Measurements from ENCODE around the gene SPOCK3. TPM values are rescaled to one million over a fixed set of nuclear protein-coding genes. Genes with fewer than 3 reads are reported as not detected.
"Not testable (repeated sequence)": the region's sequence is repeated elsewhere in the genome, so short reads cannot be mapped to it uniquely, and the experiment has no call there.

The SPOCK3 gene
- total and polyA plus RNA-seq, 3 donors from 2014 or later, result 0.16 to 1.5 (median 0.68) TPM

DNA sequence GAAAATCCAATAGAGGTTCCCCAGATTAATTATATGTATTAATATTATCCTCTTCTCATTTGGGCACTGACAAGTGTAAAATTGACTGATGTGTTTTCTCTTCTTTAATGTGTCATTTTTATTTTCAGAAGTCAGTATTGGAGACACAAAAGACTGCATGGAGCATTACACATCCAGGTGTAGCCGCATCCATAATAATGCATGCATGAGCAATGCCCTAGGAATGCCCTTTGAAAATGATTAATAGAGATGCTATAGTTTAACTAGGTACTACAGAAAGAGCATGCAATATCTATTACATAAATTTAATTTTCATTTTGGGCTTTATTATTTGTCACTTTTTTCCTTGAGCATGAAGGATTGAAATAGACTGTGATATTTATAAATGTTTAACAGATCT, 509.9 kb downstream of the SPOCK3 start:
- no peak overlapping the region for H3K4me3 ChIP-seq
- H3K4me1 ChIP-seq, result no peaks in the 10 kb centered on the region
- TF ChIP-seq POLR2A (IDR thresholded peaks at IDR 0.05), result no peak
- TF ChIP-seq, protein P1, sequence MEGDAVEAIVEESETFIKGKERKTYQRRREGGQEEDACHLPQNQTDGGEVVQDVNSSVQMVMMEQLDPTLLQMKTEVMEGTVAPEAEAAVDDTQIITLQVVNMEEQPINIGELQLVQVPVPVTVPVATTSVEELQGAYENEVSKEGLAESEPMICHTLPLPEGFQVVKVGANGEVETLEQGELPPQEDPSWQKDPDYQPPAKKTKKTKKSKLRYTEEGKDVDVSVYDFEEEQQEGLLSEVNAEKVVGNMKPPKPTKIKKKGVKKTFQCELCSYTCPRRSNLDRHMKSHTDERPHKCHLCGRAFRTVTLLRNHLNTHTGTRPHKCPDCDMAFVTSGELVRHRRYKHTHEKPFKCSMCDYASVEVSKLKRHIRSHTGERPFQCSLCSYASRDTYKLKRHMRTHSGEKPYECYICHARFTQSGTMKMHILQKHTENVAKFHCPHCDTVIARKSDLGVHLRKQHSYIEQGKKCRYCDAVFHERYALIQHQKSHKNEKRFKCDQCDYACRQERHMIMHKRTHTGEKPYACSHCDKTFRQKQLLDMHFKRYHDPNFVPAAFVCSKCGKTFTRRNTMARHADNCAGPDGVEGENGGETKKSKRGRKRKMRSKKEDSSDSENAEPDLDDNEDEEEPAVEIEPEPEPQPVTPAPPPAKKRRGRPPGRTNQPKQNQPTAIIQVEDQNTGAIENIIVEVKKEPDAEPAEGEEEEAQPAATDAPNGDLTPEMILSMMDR (IDR thresholded peaks at IDR 0.05), result no peak
- intact Hi-C loops (cut with DNase I; ENCODE audit: low total_unique reads), result no loop called here
- H3K36me3 ChIP-seq (ENCODE audit: low read depth, missing control alignments), result no peaks in the 10 kb centered on the region
- no peaks in the 10 kb centered on the region for H3K27me3 ChIP-seq
- DNase-seq, result no peak
- H3K27ac ChIP-seq, result no peak overlapping the region
- WGBS, 2 donors, result 100% methylated on average over 1 of the region's 1 CpG
- no peaks in the 10 kb centered on the region for H3K9me3 ChIP-seq

DNA sequence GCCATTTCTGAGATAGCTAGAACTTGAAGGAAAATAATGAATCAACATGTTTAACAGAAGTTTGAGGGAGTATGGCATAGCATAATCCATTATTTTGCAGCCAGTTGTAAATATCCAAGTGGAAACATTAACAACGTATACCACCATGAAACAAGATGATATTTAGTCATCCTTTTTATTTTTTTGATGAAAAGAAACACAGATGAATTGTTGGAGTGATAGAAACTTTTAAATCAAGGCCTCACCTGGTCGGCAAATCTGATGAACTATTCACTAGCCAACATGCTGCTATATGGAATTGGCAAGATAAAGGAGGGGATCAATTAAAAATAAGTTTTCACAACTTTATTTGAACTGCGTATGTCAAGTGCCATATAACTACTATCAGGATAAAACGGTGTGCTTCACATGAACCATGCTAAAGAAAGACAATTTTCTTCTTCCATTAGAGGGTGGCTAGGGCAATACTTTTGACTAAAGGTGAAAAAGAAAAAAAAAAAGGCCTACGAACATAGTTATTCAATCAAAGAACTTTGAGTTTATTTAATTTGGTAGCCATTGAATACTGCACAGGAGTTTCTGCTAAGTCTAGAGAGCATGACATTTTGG, 510.7 kb downstream of the SPOCK3 start:
- no peak overlapping the region for H3K27ac ChIP-seq
- no peak for TF ChIP-seq POLR2A (IDR thresholded peaks at IDR 0.05)
- TF ChIP-seq, protein P1 (IDR thresholded peaks at IDR 0.05), result no peak
- H3K9me3 ChIP-seq, result no peaks in the 10 kb centered on the region

DNA sequence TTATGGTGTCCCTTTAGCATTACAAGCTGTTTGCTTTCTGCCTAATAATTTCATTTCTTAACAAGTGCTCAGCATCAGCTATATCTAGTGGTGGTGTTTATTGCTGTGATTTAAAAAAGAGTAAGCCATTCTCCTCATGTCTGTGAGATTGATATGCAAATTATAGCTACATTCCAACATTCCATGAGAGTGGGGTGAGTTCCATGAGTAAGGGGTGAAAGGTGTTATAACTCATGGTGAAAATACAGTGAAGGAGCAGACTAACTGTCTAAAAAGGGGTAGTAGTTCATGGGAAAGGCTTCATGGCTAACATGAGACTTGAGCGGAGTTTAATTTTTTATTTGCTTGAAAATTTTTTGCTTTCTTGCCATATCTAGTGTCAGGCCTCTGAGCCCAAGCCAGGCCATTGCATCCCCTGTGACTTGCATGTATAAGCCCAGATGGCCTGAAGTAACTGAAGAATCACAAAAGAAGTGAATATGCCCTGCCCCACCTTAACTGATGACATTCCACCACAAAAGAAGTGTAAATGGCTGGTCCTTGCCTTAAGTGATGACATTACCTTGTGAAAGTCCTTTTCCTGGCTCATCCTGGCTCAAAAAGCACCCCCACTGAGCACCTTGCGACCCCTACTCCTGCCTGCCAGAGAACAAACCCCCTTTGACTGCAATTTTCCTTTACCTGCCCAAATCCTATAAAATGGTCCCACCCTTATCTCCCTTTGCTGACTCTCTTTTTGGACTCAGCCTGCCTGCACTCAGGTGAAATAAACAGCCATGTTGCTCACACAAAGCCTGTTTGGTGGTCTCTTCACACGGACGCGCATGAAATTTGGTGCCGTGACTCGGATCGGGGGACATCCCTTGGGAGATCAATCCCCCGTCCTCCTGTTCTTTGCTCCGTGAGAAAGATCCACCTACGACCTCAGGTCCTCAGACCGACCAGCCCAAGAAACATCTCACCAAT, 518.3 kb downstream of the SPOCK3 start:
- H3K27me3 ChIP-seq; H3K27ac ChIP-seq; DNase-seq; H3K36me3 ChIP-seq (ENCODE audit: low read depth, missing control alignments); intact Hi-C loops (cut with DNase I; ENCODE audit: low total_unique reads); H3K4me3 ChIP-seq; H3K4me1 ChIP-seq; H3K9me3 ChIP-seq: not testable (repeated sequence)
- 63 to 93% methylated on average over 12 of the region's 12 CpGs for WGBS, 2 donors

More for the DNA sequence above, 510.7 kb downstream of the SPOCK3 start:
- Histone ChIP-seq H3K4me1 (no peaks in the 10 kb centered on the region), H3K36me3 (ENCODE audit: low read depth, missing control alignments) (no peaks in the 10 kb centered on the region), H3K27me3 (no peaks in the 10 kb centered on the region), H3K4me3 (peak overlapping the region in 1 of 2 donors; percentile 1)
- DNase-seq, result no peak
- intact Hi-C loops (cut with DNase I; ENCODE audit: low total_unique reads), result no loop called here
- WGBS, 2 donors, result 84 to 87% methylated on average over 5 of the region's 5 CpGs

DNA sequence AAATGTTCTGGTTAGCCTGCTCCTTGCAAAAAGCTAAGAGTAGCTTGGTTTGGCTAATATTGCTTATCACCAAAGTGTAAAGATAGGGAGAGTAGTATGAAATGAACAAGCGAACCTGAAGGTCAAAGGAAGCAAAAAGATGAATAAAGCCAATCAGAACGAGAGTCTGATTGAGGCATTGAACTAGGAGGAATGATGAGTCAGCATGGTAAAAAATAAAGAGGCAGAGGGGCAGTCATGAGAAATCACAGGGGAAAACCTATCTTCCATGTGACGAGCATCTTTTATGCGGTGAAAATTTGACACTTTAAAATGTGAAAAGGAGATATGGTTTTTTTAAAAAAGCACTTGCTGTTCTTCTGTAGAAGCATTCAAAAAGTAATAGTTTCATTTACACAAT, 533.7 kb downstream of the SPOCK3 start:
- DNase-seq, result no peak
- 68 to 72% methylated on average over 4 of the region's 4 CpGs for WGBS, 2 donors
- no peaks in the 10 kb centered on the region for H3K27me3 ChIP-seq

DNA sequence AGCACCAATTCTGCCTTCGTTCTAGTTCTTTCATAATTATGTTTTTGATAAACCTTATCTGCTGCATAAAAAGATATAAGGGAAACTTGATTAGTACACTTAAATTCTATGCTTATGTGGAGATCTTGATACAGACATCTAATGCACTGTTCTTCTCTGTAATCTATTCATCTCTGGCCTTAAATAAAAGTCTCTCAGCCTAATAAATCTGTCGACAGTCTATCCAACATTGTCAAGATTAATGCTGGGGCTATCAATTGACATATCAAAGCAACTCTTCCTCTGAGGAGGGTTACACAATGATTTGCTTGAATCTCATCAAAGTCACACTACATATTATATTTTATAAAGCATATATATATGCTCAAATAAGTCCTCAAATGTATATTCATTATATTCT, 545.5 kb downstream of the SPOCK3 start:
- no peak overlapping the region for H3K4me3 ChIP-seq
- TF ChIP-seq, protein P1 (IDR thresholded peaks at IDR 0.05), result no peak
- TF ChIP-seq POLR2A (IDR thresholded peaks at IDR 0.05), result no peak
- intact Hi-C loops (cut with DNase I; ENCODE audit: low total_unique reads), result no loop called here
- no peaks in the 10 kb centered on the region for H3K27me3 ChIP-seq
- no peak for DNase-seq
- no peaks in the 10 kb centered on the region for H3K4me1 ChIP-seq
- 70 to 71% methylated on average over 2 of the region's 2 CpGs for WGBS, 2 donors
- H3K9me3 ChIP-seq, result no peaks in the 10 kb centered on the region
- no peaks in the 10 kb centered on the region for H3K36me3 ChIP-seq (ENCODE audit: low read depth, missing control alignments)
- no peak overlapping the region for H3K27ac ChIP-seq

More for the DNA sequence above, 533.7 kb downstream of the SPOCK3 start:
- intact Hi-C loops (cut with DNase I; ENCODE audit: low total_unique reads), result no loop called here
- TF ChIP-seq, protein P1 (IDR thresholded peaks at IDR 0.05), result no peak
- TF ChIP-seq POLR2A (IDR thresholded peaks at IDR 0.05), result no peak
- Histone ChIP-seq H3K4me1 (no peaks in the 10 kb centered on the region), H3K4me3 (no peak overlapping the region), H3K27ac (no peak overlapping the region), H3K9me3 (no peaks in the 10 kb centered on the region), H3K36me3 (ENCODE audit: low read depth, missing control alignments) (no peaks in the 10 kb centered on the region)
